A673 (cell line): ENCODE results near the gene PODNL1. TPM values are rescaled to one million over a fixed set of nuclear protein-coding genes. Genes with fewer than 3 reads are reported as not detected.

Source experiments
- BruUV-seq: library from RNA; stranded (reverse); fragments of 400-500 nt; replicated peaks from 2 replicates; lab custom pipeline; 2021; lab: Mats Ljungman, UMichigan
- CTCF ChIA-PET: fragments of 300-600 bp; sonication (Branson Sonifier 250); formaldehyde crosslinking; loops from one replicate; lab custom pipeline; 2022; ENCODE audit warnings: antibody characterized with exemption; lab: Charles Lee
- POLR2A ChIA-PET: fragments of 300-600 bp; sonication (Branson Sonifier 250); formaldehyde crosslinking; loops from one replicate; lab custom pipeline; 2022; ENCODE audit warnings: antibody characterized with exemption; ENCODE audit not compliant: low non-redundant PET; lab: Charles Lee
- DNase-seq: peaks from one replicate; pipeline ENCODE4 v3.0.0-alpha.2; 2015; ENCODE audit warnings: low spot score
- H3K27ac ChIP-seq: fragments of 200-600 bp; sonication (generic); 2 replicates; pipeline ENCODE4 v1.5.1; 2016; ENCODE audit warnings: mixed run types, low read depth, mild to moderate bottlenecking, mixed read lengths, antibody characterized with exemption, low read length; ENCODE audit not compliant: poor library complexity, severe bottlenecking
- H3K27me3 ChIP-seq: fragments of 200-600 bp; sonication (generic); replicated peaks from 2 replicates; pipeline ENCODE4 v1.6.1; 2017; ENCODE audit warnings: mixed run types, low read depth, mild to moderate bottlenecking, mixed read lengths, antibody characterized with exemption, low read length; ENCODE audit not compliant: insufficient read depth, poor library complexity
- H3K36me3 ChIP-seq: fragments of 200-600 bp; sonication (generic); 2 replicates; pipeline ENCODE4 v1.6.1; 2016; ENCODE audit warnings: mixed run types, mild to moderate bottlenecking, mixed read lengths, antibody characterized with exemption, low read length; ENCODE audit not compliant: insufficient read depth, poor library complexity, severe bottlenecking
- H3K4me1 ChIP-seq: fragments of 200-600 bp; sonication (generic); 2 replicates; pipeline ENCODE4 v1.6.1; 2017; ENCODE audit warnings: mixed run types, mild to moderate bottlenecking, mixed read lengths, antibody characterized with exemption, low read length; ENCODE audit not compliant: insufficient read depth, poor library complexity, severe bottlenecking
- H3K4me3 ChIP-seq: fragments of 200-600 bp; sonication (generic); 2 replicates; pipeline ENCODE4 v1.5.1; 2016; ENCODE audit warnings: low read depth, mixed run types, mild to moderate bottlenecking, mixed read lengths, low read length; ENCODE audit not compliant: poor library complexity, severe bottlenecking
- H3K9me3 ChIP-seq: fragments of 200-600 bp; sonication (generic); 2 replicates; pipeline ENCODE4 v1.6.1; 2016; ENCODE audit warnings: mixed run types, low read depth, mild to moderate bottlenecking, mixed read lengths, antibody characterized with exemption, low read length; ENCODE audit not compliant: poor library complexity, severe bottlenecking
- CTCF ChIP-seq: fragments of 300-800, 200-600 bp; sonication (generic); conservative IDR thresholded peaks from 2 replicates; pipeline ENCODE4 v1.5.1; 2017; ENCODE audit warnings: low read depth, mild to moderate bottlenecking, antibody characterized with exemption, low read length, moderate library complexity, mixed read lengths
- EZH2 ChIP-seq: fragments of 200-600 bp; sonication (generic); IDR thresholded peaks from 2 replicates; pipeline ENCODE4 v1.6.1; 2017; ENCODE audit warnings: borderline replicate concordance, low read depth, mild to moderate bottlenecking, mixed read lengths, antibody characterized with exemption, low read length; ENCODE audit not compliant: poor library complexity, severe bottlenecking
- intact Hi-C: fragments of 100-400 bp; cut with micrococcal nuclease; formaldehyde crosslinking; loops from one replicate; pipeline ENCODE4 v1.10.0; 2022; ENCODE audit not compliant: unreplicated experiment
- total RNA-seq: library from RNA; stranded (reverse); gene quantifications from 2 replicates; pipeline ENCODE4 v1.2.3, GENCODE V29; 2021

The PODNL1 gene
- total RNA-seq, 1 experiment from 2014 or later, result not detected

- H3K4me1 ChIP-seq, result peaks cover 9% of the 10 kb centered on the region
- H3K9me3 ChIP-seq, result no peaks in the 10 kb centered on the region
- peaks cover 50% of the 10 kb centered on the region for H3K36me3 ChIP-seq
- no peak for TF ChIP-seq CTCF
- no peak for TF ChIP-seq EZH2
- H3K27me3 ChIP-seq, result no peaks in the 10 kb centered on the region
- BruUV-seq, result no TSS peak
- DNase-seq, result no peak
- no peak overlapping the region for H3K27ac ChIP-seq
- CTCF ChIA-PET, result no interaction called here
- H3K4me3 ChIP-seq, result no peak overlapping the region
- POLR2A ChIA-PET, result no interaction called here
- intact Hi-C loops, result no loop called here
These were observed 18.8 kb upstream of the PODNL1 start for GRCh38 chr19:13957051-13957450.

- no peak overlapping the region for H3K27ac ChIP-seq
- H3K27me3 ChIP-seq, result no peaks in the 10 kb centered on the region
- H3K9me3 ChIP-seq, result no peaks in the 10 kb centered on the region
- peaks cover 14% of the 10 kb centered on the region for H3K4me1 ChIP-seq
- no peak overlapping the region for H3K4me3 ChIP-seq
- peaks cover 44% of the 10 kb centered on the region for H3K36me3 ChIP-seq
- TF ChIP-seq EZH2 (no peak), CTCF (no peak)
- intact Hi-C loops, result no loop called here
- no TSS peak for BruUV-seq
- no peak for DNase-seq
- POLR2A ChIA-PET, result no interaction called here
- CTCF ChIA-PET, result no interaction called here
These were observed 18.1 kb upstream of the PODNL1 start for GRCh38 chr19:13956365-13956744.

GRCh38 chr19:13955662-13956364, 17.6 kb upstream of the PODNL1 start:
- DNase-seq, result no peak
- Histone ChIP-seq H3K27me3 (no peaks in the 10 kb centered on the region), H3K4me3 (no peak overlapping the region), H3K36me3 (peaks cover 40% of the 10 kb centered on the region), H3K4me1 (peaks cover 14% of the 10 kb centered on the region), H3K27ac (no peak overlapping the region), H3K9me3 (no peaks in the 10 kb centered on the region)
- intact Hi-C loops, result no loop called here
- POLR2A ChIA-PET, result no interaction called here
- CTCF ChIA-PET, result no interaction called here
- no peak for TF ChIP-seq EZH2
- TF ChIP-seq CTCF, result no peak
- BruUV-seq, result no TSS peak
